Mucosa of descending colon (tissue), 3 donors: ENCODE data around the gene ELP4. TPM values are rescaled to one million over a fixed set of nuclear protein-coding genes. Genes with fewer than 3 reads are reported as not detected.

Experiments used
- ATAC-seq: fragments of 200-7000 bp; cut with Tn5 transposase; one replicate; pipeline ENCODE4 v1.9.1; 2020; ENCODE audit warnings: mild to moderate bottlenecking, moderate library complexity
- DNase-seq, 3 donors: peaks; one replicate each; pipeline ENCODE4 v3.0.0-alpha.2; 2020
- H3K36me3 ChIP-seq: fragments of 200-600 bp; one replicate; pipeline ENCODE4 v1.8.0; 2021; ENCODE audit warnings: low read depth, mild to moderate bottlenecking
- H3K4me1 ChIP-seq: fragments of 200-600 bp; one replicate; pipeline ENCODE4 v1.8.0; 2021; ENCODE audit warnings: low read depth, mild to moderate bottlenecking
- H3K4me3 ChIP-seq: fragments of 200-600 bp; one replicate; pipeline ENCODE4 v1.8.0; 2021; ENCODE audit warnings: mild to moderate bottlenecking
- H3K9me3 ChIP-seq: fragments of 200-600 bp; one replicate; pipeline ENCODE4 v1.8.0; 2021; ENCODE audit warnings: mild to moderate bottlenecking
- intact Hi-C, 2 donors: fragments of 100-400 bp; cut with DNase I in 1 of 2; cut with micrococcal nuclease in 1 of 2; formaldehyde crosslinking; loops; one replicate each; pipeline versions ENCODE4 v1.11.0 to v1.11.1; 2022; cut with DNase I, micrococcal nuclease
- total RNA-seq, 3 donors: library from RNA; stranded (reverse); fragmentation: NEBNext Ultra II Directional in 2 of 3; extraction: Animal tissue kit (Norgen Biotek cat#: 25700) in 2 of 3; gene quantifications; one replicate each; pipeline versions ENCODE4 v1.2.1 to v1.2.4, GENCODE V29; 2021 to 2023
- TF ChIP-seq, protein P1 (sequence below): fragments of 200-600 bp; IDR thresholded peaks from one replicate; pipeline ENCODE4 v1.8.0; 2022; ENCODE audit warnings: antibody characterized with exemption, mild to moderate bottlenecking
- donor health status: DM: no; HTN: no; CAD: no; lungs with moderate emphysema.
- donor health status: DM: no; HTN: no; CAD: no.
- donor health status: DM: no; HTN: yes; CAD: no.

Gene ELP4
- total RNA-seq, 3 donors from 2014 or later, result 13.2 to 21.4 (median 18.7) TPM

DNA sequence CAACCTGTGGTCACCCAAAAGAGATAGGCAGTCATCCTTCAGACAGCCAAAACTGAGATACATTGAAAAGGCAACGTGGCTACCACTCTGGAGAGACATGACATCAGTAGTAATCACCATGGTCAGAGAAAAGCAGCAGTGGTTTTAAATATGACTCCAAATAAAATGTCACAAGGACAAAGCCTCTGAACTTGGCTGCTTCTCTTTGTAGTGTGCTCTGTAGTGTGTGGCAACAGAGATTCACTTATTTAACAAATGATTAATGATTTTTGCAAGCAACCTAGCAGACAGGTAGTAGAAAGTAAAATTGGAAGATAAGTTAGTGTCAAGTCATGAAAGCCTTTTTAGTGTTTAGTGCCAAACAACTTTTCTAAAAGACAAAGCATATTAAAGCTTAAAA is 238.0 kb downstream of the ELP4 start:
- H3K4me1 ChIP-seq, result no peaks in the 10 kb centered on the region
- intact Hi-C loops, result no loop called here
- no peak overlapping the region for H3K4me3 ChIP-seq
- H3K9me3 ChIP-seq, result no peaks in the 10 kb centered on the region
- H3K36me3 ChIP-seq, result no peaks in the 10 kb centered on the region
- TF ChIP-seq, protein P1, sequence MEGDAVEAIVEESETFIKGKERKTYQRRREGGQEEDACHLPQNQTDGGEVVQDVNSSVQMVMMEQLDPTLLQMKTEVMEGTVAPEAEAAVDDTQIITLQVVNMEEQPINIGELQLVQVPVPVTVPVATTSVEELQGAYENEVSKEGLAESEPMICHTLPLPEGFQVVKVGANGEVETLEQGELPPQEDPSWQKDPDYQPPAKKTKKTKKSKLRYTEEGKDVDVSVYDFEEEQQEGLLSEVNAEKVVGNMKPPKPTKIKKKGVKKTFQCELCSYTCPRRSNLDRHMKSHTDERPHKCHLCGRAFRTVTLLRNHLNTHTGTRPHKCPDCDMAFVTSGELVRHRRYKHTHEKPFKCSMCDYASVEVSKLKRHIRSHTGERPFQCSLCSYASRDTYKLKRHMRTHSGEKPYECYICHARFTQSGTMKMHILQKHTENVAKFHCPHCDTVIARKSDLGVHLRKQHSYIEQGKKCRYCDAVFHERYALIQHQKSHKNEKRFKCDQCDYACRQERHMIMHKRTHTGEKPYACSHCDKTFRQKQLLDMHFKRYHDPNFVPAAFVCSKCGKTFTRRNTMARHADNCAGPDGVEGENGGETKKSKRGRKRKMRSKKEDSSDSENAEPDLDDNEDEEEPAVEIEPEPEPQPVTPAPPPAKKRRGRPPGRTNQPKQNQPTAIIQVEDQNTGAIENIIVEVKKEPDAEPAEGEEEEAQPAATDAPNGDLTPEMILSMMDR, result no peak
- DNase-seq, result no peak
- no peak for ATAC-seq

DNA sequence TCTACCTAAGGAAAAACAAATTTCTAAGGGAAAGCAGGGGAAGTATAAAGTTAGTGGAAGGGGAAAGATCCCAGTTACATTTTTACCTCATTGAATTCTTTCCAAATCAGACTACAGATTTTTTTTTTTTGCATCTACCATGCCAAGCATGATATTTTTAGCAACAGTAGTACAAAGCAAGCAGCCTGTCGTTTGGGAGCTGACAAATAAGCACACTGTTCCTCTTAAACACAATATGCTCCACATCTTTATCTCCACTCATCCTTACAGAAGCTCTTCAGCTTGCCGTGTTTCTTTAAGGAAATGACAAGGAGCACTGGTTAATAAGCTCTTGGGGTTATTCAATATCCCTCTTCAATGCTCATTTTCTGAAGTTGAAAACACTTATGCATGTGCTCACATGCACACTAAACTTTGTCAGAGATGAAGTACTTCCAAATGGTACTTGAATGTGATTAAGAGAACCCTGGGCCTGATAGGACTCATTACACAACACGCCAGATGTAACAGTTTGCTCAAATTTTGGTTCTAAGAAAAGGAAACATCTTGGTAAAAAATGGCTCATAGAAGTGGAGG is 247.8 kb downstream of the ELP4 start:
- no peak overlapping the region for H3K4me3 ChIP-seq
- TF ChIP-seq, protein P1, result no peak
- DNase-seq (no peak), ATAC-seq (no peak)
- H3K36me3 ChIP-seq, result no peaks in the 10 kb centered on the region
- intact Hi-C loops, result no loop called here
- H3K4me1 ChIP-seq, result no peaks in the 10 kb centered on the region
- no peaks in the 10 kb centered on the region for H3K9me3 ChIP-seq

DNA sequence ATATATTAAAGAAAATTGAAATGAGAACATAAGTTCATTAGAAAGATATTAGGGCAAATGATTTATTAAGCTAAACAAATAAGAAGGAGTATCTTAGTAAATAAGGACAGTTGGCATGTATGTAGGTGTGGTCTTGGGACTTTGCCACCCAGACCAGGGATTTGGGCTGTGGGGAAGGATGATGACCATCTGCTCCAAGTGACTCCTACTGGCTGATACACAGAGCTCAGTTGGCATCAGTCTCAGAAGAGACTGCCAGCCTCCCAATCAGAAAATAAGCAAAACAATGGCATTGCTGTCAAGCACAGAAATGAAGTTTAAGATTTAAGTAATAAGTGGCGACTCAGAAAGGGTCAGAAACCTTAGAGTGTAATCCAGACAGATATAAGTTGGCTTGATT is 252.1 kb downstream of the ELP4 start:
- DNase-seq (no peak), ATAC-seq (no peak)
- Histone ChIP-seq H3K36me3 (no peaks in the 10 kb centered on the region), H3K9me3 (no peaks in the 10 kb centered on the region), H3K4me1 (no peaks in the 10 kb centered on the region), H3K4me3 (no peak overlapping the region)
- TF ChIP-seq, protein P1, result no peak
- intact Hi-C loops, result no loop called here

DNA sequence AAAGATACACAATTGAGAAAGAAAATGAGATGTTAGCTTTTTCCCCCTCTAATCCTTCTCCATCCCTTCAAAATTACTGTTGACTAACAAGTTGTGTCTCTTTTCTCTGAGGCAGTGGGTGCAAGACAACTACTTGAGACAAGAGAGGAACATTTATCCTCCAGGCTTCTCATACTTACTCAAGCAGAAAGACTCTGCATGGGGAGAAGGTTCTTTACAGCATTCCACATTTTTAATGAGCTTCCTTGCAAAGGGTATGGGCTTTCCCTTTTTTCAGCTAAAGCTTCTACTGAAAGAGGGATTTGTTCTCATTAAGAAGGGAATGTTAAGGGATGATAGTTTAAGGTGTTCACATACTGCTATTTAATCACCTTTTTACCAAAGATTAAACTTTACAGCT is 253.7 kb downstream of the ELP4 start:
- DNase-seq, result no peak
- Histone ChIP-seq H3K36me3 (no peaks in the 10 kb centered on the region), H3K4me3 (no peak overlapping the region), H3K9me3 (no peaks in the 10 kb centered on the region), H3K4me1 (no peaks in the 10 kb centered on the region)
- no peak for ATAC-seq
- TF ChIP-seq, protein P1, result no peak
- intact Hi-C loops, result no loop called here

DNA sequence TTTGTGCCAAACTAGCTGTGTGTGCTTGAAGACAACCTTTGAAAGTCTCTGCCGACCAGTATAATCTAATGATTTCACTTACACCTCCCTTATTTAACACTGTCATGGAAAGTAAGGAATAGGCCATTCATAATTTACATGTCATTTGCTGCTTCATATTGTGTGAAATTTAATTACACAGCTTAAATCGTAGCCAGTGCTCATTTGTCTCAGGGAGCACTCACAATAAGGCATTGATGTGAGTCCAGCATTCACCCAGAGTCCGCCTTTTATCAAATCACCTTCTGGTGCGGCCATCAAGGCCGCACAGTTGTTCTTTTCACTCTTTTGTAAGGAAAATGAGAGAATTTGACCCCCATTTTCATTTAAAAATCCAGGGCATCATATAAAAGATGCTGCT is 254.7 kb downstream of the ELP4 start:
- no peak for ATAC-seq
- no peaks in the 10 kb centered on the region for H3K36me3 ChIP-seq
- H3K4me1 ChIP-seq, result no peaks in the 10 kb centered on the region
- intact Hi-C loops, result no loop called here
- H3K4me3 ChIP-seq, result no peak overlapping the region
- TF ChIP-seq, protein P1, result no peak
- no peak for DNase-seq
- no peaks in the 10 kb centered on the region for H3K9me3 ChIP-seq

DNA sequence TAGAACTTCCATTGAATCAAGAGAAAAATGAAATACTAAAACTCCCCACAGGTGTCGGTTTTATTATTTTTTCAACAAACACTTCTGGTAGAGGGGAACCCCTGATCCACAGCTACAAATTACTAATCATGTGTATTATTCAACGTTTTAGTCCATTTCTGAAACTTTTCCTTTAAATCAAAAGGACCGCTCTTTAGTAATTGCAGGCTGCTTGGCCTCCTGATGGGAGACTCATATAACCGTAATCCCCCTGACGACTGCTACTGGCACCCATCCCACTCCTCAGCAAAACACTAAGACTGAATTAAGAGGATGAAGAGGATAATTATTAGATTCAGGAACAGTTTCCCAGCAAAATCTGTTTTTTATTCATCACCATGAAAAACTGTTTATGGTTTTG is 255.2 kb downstream of the ELP4 start:
- H3K36me3 ChIP-seq, result no peaks in the 10 kb centered on the region
- DNase-seq (no peak), ATAC-seq (no peak)
- H3K4me3 ChIP-seq, result no peak overlapping the region
- intact Hi-C loops, result no loop called here
- no peaks in the 10 kb centered on the region for H3K4me1 ChIP-seq
- TF ChIP-seq, protein P1, result no peak
- H3K9me3 ChIP-seq, result no peaks in the 10 kb centered on the region
